SH-SY5Y (cell line): Measurements from ENCODE around the gene NOP56.

Experiments used
- GATA2 ChIP-seq: IDR thresholded peaks from 2 replicates; pipeline ENCODE4 v1.6.1; 2011; ENCODE audit warnings: mild to moderate bottlenecking, low read depth, low read length
- GATA3 ChIP-seq: IDR thresholded peaks from 2 replicates; pipeline ENCODE4 v1.6.1; 2011; ENCODE audit warnings: low read depth, mild to moderate bottlenecking, low read length, moderate library complexity

Gene NOP56

GRCh38 chr20:2698912-2699311 lies 46.5 kb downstream of the NOP56 start:
- no peak for TF ChIP-seq GATA2
- no peak for TF ChIP-seq GATA3

DNA sequence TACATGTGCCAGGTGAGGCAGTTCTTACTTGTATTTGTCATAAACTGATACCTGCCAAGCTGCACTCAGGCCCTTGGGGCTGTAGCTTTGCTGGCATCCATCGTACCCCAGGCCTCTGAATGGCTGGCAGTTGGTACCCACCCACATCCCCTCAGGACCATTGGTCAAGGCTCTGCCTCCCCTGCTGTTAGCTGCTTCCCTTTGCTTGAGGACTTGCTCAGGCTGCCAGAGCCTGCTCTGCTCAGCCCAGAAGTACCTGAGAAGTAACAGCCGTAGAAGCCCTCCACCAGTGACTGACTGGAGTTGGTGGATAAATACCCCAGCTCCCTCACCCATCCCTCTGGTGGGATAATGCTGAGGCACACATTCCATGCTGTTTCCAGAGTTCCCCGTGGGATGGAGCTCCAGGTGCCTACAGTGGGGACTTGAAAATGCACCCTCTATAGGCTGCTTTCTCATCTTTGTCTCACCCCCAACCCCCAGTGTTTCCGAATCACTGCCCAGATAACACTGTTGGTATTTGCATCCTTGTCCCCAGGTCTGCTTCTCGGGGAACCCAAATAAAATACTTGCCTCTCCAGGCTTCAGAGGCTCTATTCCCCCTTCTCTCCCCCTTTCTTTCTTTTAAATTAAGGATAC lies 47.5 kb downstream of the NOP56 start:
- TF ChIP-seq GATA2 (no peak), GATA3 (no peak)

GRCh38 chr20:2700913-2701620 lies 48.6 kb downstream of the NOP56 start:
- TF ChIP-seq GATA3 (no peak), GATA2 (no peak)

- TF ChIP-seq GATA3 (no peak), GATA2 (no peak)
These were observed 49.2 kb downstream of the NOP56 start for GRCh38 chr20:2701671-2702081.

- no peak for TF ChIP-seq GATA3
- TF ChIP-seq GATA2 = no peak
These were observed 51.5 kb downstream of the NOP56 start for GRCh38 chr20:2703716-2704475.

DNA sequence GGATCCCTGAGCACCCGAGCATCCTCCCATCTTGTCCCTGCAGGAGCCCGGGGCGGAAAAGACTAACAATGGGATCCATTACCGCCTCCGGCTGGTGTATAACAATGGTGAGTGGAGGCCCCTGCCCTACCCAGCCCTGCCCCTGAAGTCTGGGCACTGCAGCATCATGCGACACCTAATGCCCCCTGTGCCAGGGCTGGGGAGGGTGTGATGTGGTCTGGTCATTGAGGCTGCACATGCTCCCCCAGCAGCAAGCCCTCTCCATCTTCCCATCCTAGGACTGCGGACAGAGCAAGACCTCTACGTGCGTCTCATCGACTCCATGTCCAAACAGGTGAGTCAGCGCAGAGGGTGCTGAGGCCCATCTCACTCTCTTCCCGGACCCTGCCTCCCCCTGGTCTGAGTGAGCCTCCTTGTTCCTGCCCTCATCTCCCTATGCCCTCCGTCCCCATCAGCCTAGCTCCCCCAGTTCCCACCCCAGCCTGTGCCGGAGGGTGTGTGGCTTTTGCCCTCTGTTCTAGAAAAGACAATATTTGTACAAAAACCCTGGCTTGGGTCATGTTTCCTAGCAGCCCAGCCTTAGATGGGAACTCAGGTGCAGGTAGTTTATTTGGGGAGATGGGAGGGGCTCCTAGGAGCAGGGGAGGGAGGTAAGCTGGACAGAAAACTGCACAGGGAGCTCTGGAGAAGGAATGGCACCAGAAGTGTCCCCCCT lies 53.7 kb downstream of the NOP56 start:
- TF ChIP-seq GATA3 = no peak
- no peak for TF ChIP-seq GATA2

DNA sequence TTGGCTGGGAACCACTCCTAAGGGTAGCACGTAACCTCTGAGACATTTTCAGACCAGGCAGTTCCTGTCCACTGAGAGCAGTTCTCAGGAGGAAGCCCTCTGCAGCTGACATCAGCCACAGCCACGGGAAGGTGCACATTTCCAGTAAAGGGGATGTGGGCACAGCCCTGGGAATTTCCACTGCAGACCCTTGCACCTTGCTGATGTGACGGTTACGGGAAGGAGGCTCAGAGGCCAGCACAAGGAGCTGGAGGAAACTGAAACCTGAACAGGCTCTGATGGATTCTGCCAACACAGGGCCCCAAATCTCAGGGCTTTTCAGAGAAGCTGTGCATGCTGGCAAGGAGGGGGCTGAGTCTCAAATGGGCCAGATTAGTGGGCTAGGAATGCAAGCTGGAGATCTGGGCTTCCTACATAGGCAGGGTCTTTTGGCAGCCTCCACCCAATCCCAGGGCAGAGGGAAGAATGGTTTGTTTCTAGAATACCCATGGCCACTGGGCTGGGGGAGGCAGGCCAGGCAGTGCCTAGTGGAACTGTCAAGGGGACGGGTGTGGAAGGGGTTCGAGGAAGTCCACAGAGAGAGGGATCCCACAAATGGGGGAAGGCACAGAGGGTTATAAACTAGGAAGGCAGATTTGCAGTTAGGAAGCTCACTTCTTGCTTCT lies 54.4 kb downstream of the NOP56 start:
- no peak for TF ChIP-seq GATA2
- no peak for TF ChIP-seq GATA3

- TF ChIP-seq GATA3 (no peak), GATA2 (no peak)
These were observed 55.1 kb downstream of the NOP56 start for GRCh38 chr20:2707353-2708072.
